GM18909 (cell line): ENCODE data around the gene MUC12.
A peak's percentile ranks its signal among the peaks of the same experiment; 100 is the strongest.
"Not testable (repeated sequence)": the region's sequence is repeated elsewhere in the genome, so short reads cannot be mapped to it uniquely, and the experiment has no call there.

ENCODE experiments used
- ATAC-seq: cut with Tn5 transposase; IDR thresholded peaks from one replicate; pipeline ENCODE4 v1.9.1; 2021; ENCODE audit warnings: mild to moderate bottlenecking; ENCODE audit not compliant: unreplicated experiment, poor library complexity

MUC12 gene

GRCh38 chr7:100983451-100984187 is 14.3 kb downstream of the MUC12 start:
- ATAC-seq, result no peak

- not testable (repeated sequence) for ATAC-seq
These were observed 15.0 kb downstream of the MUC12 start for GRCh38 chr7:100984241-100984918.

GRCh38 chr7:100985033-100985797 is 15.8 kb downstream of the MUC12 start:
- ATAC-seq, result not testable (repeated sequence)

- ATAC-seq, result no peak
These were observed 22.3 kb downstream of the MUC12 start for GRCh38 chr7:100991631-100992030.

GRCh38 chr7:100992280-100992679 is 22.9 kb downstream of the MUC12 start:
- ATAC-seq, result not testable (repeated sequence)

- ATAC-seq, result not testable (repeated sequence)
These were observed 25.3 kb downstream of the MUC12 start for GRCh38 chr7:100994671-100995070.

GRCh38 chr7:100998530-100998929 is 29.2 kb downstream of the MUC12 start:
- ATAC-seq, result not testable (repeated sequence)

GRCh38 chr7:100999334-100999733 is 30.0 kb downstream of the MUC12 start:
- ATAC-seq, result not testable (repeated sequence)

- not testable (repeated sequence) for ATAC-seq
These were observed 30.7 kb downstream of the MUC12 start for GRCh38 chr7:101000025-101000424.

GRCh38 chr7:101002333-101002732 is 33.0 kb downstream of the MUC12 start:
- not testable (repeated sequence) for ATAC-seq

- not testable (repeated sequence) for ATAC-seq
These were observed 38.0 kb downstream of the MUC12 start for GRCh38 chr7:101007361-101007760.

- no peak for ATAC-seq
These were observed 40.3 kb downstream of the MUC12 start for GRCh38 chr7:101009629-101010028.

- no peak for ATAC-seq
These were observed 43.6 kb downstream of the MUC12 start for GRCh38 chr7:101012931-101013330.

- ATAC-seq, result no peak
These were observed 46.3 kb downstream of the MUC12 start for GRCh38 chr7:101015626-101016025.

- peak; percentile 80 for ATAC-seq
These were observed 47.9 kb downstream of the MUC12 start for GRCh38 chr7:101017064-101017777.

- no peak for ATAC-seq
These were observed 49.2 kb downstream of the MUC12 start for GRCh38 chr7:101018271-101019167.

GRCh38 chr7:101020444-101020843 is 51.1 kb downstream of the MUC12 start:
- ATAC-seq, result no peak

- no peak for ATAC-seq
These were observed 52.3 kb downstream of the MUC12 start for GRCh38 chr7:101021703-101022102.

GRCh38 chr7:101023839-101024238 is 54.5 kb downstream of the MUC12 start:
- ATAC-seq, result no peak
